ENCODE results near the gene SLC10A4.

The SLC10A4 gene

GRCh38 chr4:48484494-48485168 is 1.5 kb downstream of the SLC10A4 start:
- no peak for TF ChIP-seq CTCF (IDR thresholded peaks at IDR 0.05; ENCODE audit: insufficient read depth, low read length)
- TF ChIP-seq SPI1 (IDR thresholded peaks at IDR 0.05; ENCODE audit: borderline replicate concordance, low read depth), result no peak
- no peak for TF ChIP-seq POLR2AphosphoS5 (IDR thresholded peaks at IDR 0.05; ENCODE audit: low read depth)
- no peak for TF ChIP-seq REST (IDR thresholded peaks at IDR 0.05; ENCODE audit: insufficient replicate concordance, low read depth)
- TF ChIP-seq GABPA (IDR thresholded peaks at IDR 0.05; ENCODE audit: low read depth), result no peak
- Histone ChIP-seq H3K27me3 (ENCODE audit: insufficient read depth, poor library complexity, severe bottlenecking) (peaks cover 57% of the 10 kb centered on the region), H3K27ac (replicated peaks) (no peak overlapping the region), H3K4me3 (replicated peaks; ENCODE audit: insufficient read depth, low read length) (no peak overlapping the region)
- DNase-seq (ENCODE audit: low read depth in 1 of 2, low spot score in 1 of 2), result no peak

- no peak for TF ChIP-seq CTCF (IDR thresholded peaks at IDR 0.05; ENCODE audit: insufficient read depth, low read length)
- TF ChIP-seq GABPA (IDR thresholded peaks at IDR 0.05; ENCODE audit: low read depth), result no peak
- no peak for TF ChIP-seq SPI1 (IDR thresholded peaks at IDR 0.05; ENCODE audit: borderline replicate concordance, low read depth)
- TF ChIP-seq POLR2AphosphoS5 (IDR thresholded peaks at IDR 0.05; ENCODE audit: low read depth), result no peak
- no peak for TF ChIP-seq REST (IDR thresholded peaks at IDR 0.05; ENCODE audit: insufficient replicate concordance, low read depth)
- no peak for DNase-seq (ENCODE audit: low read depth in 1 of 2, low spot score in 1 of 2)
- Histone ChIP-seq H3K27me3 (ENCODE audit: insufficient read depth, poor library complexity, severe bottlenecking) (peaks cover 36% of the 10 kb centered on the region), H3K27ac (replicated peaks) (no peak overlapping the region), H3K4me3 (replicated peaks; ENCODE audit: insufficient read depth, low read length) (no peak overlapping the region)
These were observed 6.5 kb downstream of the SLC10A4 start for GRCh38 chr4:48489683-48490011.

- TF ChIP-seq CTCF (IDR thresholded peaks at IDR 0.05; ENCODE audit: insufficient read depth, low read length), result no peak
These were observed 7.0 kb downstream of the SLC10A4 start, which contains the start of gene ZAR1 for GRCh38 chr4:48490012-48490679. Gene ZAR1 (plus strand): TSS chr4:48490252. CDS start chr4:48490292, 40 bp downstream.

More at GRCh38 chr4:48490012-48490679, 7.0 kb downstream of the SLC10A4 start, which contains the start of gene ZAR1:
- H3K27me3 ChIP-seq (ENCODE audit: insufficient read depth, poor library complexity, severe bottlenecking), result peaks cover 31% of the 10 kb centered on the region
- no peak for DNase-seq (ENCODE audit: low read depth in 1 of 2, low spot score in 1 of 2)
- H3K27ac ChIP-seq (replicated peaks), result no peak within 1 kb of the TSS
- H3K4me3 ChIP-seq (replicated peaks; ENCODE audit: insufficient read depth, low read length), result no peak within 1 kb of the TSS
